RWPE2 (cell line): ENCODE data around the gene COLEC11.

Experiments used
- ATAC-seq: fragments of 200-7000 bp; cut with Tn5 transposase; 3 replicates; pipeline ENCODE4 v1.9.1; 2021; ENCODE audit warnings: low read depth
- DNase-seq: peaks from one replicate; pipeline ENCODE4 v3.0.0-alpha.2; 2020; ENCODE audit warnings: low spot score
- H3K27ac ChIP-seq: fragments of 450-650 bp; 2 replicates; pipeline ENCODE4 v1.5.1; 2017; ENCODE audit warnings: mild to moderate bottlenecking; ENCODE audit not compliant: poor library complexity, severe bottlenecking
- H3K27me3 ChIP-seq: fragments of 250-450 bp; sonication (Bioruptor Pico); 2 replicates; pipeline ENCODE4 v1.5.1; 2021; ENCODE audit warnings: mild to moderate bottlenecking, moderate library complexity; ENCODE audit not compliant: insufficient read depth, poor library complexity, severe bottlenecking
- H3K36me3 ChIP-seq: fragments of 250-450 bp; sonication (Bioruptor Pico); 2 replicates; pipeline ENCODE4 v1.5.1; 2020; ENCODE audit warnings: low read depth, mild to moderate bottlenecking, moderate library complexity
- H3K4me1 ChIP-seq: fragments of 250-450 bp; sonication (Bioruptor Pico); 2 replicates; pipeline ENCODE4 v1.5.1; 2021; ENCODE audit warnings: mild to moderate bottlenecking, moderate library complexity; ENCODE audit not compliant: insufficient read depth, poor library complexity, severe bottlenecking
- H3K4me3 ChIP-seq: fragments of 250-450 bp; sonication (Bioruptor Pico); 2 replicates; pipeline ENCODE4 v1.5.1; 2021; ENCODE audit warnings: mild to moderate bottlenecking, moderate library complexity; ENCODE audit not compliant: severe bottlenecking
- H3K9me3 ChIP-seq: fragments of 250-450 bp; sonication (Bioruptor Pico); 2 replicates; pipeline ENCODE4 v1.5.1; 2021; ENCODE audit warnings: mild to moderate bottlenecking, moderate library complexity; ENCODE audit not compliant: severe bottlenecking
- CTCF ChIP-seq: fragments of 450-650 bp; IDR thresholded peaks from one replicate; pipeline ENCODE4 v1.5.1; 2017; ENCODE audit warnings: mild to moderate bottlenecking, moderate library complexity; ENCODE audit not compliant: poor library complexity, severe bottlenecking

Gene COLEC11

DNA sequence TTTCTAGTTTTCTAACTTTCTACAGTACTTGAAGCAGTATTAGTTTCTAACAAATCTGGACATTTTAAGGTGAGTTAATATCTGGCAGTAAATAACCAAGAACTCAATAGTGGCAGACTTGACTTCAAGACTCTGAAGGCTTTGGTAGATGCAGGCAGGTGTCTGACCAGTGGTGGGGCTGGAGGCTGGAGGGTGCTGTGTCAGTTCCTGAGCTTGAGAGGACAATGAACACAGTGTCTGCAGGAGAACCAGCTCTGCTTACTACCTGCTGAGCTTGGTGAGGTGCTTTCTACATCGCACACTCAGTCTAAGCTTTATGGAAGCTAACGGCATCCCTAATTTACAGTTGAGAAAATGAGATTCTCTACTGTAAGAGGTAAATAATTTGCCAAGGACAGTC lies 84.3 kb downstream of the COLEC11 start:
- Histone ChIP-seq H3K27me3 (no peaks in the 10 kb centered on the region), H3K9me3 (no peaks in the 10 kb centered on the region), H3K27ac (no peak overlapping the region), H3K4me1 (no peaks in the 10 kb centered on the region), H3K4me3 (no peak overlapping the region), H3K36me3 (no peaks in the 10 kb centered on the region)
- ATAC-seq (no peak), DNase-seq (no peak)
- TF ChIP-seq CTCF: no peak

DNA sequence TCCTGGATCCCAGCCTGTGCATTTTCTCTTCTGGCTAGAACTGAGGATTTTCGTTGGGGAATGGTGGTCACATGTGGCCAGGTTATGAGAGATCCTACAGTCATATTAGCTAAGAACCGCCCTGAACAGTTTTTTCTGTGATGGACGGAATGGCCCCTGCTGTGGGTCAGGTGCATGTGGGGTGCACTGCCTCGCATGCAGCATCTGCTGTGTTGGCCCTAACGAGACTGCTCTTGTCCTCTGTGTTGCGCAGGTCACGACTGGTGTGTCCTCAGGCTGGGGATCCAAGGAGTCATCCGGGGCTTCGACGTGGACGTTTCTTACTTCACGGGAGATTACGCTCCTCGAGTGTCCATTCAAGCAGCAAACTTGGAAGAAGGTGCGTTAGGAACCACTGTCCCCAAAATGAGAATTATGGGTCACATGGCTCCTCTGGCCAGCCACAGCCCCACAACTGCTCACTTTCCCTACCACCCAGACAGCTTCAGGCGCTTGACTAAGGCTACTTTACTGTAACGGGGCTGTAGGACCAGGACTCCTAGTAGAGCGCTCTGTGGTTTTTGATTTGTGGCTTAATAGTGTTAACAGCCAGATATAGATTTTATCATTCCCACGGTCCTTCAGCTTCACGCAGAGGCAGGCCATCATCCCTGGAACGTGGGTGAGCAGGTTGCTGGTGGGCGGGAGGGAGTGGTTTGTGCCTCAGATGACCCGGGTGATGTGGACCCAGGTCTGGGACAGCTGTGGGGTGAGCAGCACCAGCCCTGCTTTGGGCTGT lies 84.9 kb downstream of the COLEC11 start:
- ATAC-seq: no peak
- no peak overlapping the region for H3K27ac ChIP-seq
- no peak for TF ChIP-seq CTCF

GRCh38 chr2:3680548-3681345 lies 85.8 kb downstream of the COLEC11 start:
- Histone ChIP-seq H3K4me1 (no peaks in the 10 kb centered on the region), H3K9me3 (no peaks in the 10 kb centered on the region), H3K27me3 (no peaks in the 10 kb centered on the region), H3K36me3 (no peaks in the 10 kb centered on the region), H3K27ac (no peak overlapping the region), H3K4me3 (no peak overlapping the region)
- no peak for DNase-seq
- no peak for ATAC-seq
- no peak for TF ChIP-seq CTCF

More for the DNA sequence above, 84.9 kb downstream of the COLEC11 start:
- H3K27me3 ChIP-seq: no peaks in the 10 kb centered on the region
- no peak for DNase-seq
- H3K4me3 ChIP-seq: no peak overlapping the region
- no peaks in the 10 kb centered on the region for H3K4me1 ChIP-seq
- no peaks in the 10 kb centered on the region for H3K9me3 ChIP-seq
- no peaks in the 10 kb centered on the region for H3K36me3 ChIP-seq

GRCh38 chr2:3681625-3682024 lies 86.7 kb downstream of the COLEC11 start:
- TF ChIP-seq CTCF: no peak
- Histone ChIP-seq H3K4me3 (no peak overlapping the region), H3K4me1 (no peaks in the 10 kb centered on the region), H3K27ac (no peak overlapping the region), H3K36me3 (no peaks in the 10 kb centered on the region), H3K9me3 (no peaks in the 10 kb centered on the region), H3K27me3 (no peaks in the 10 kb centered on the region)
- no peak for ATAC-seq
- no peak for DNase-seq
